GM12892 (cell line): Measurements from ENCODE around the gene PNMA1.

ENCODE experiments used
- POLR2A ChIP-seq: IDR thresholded peaks from 2 replicates; pipeline ENCODE4 v1.6.1; 2011; ENCODE audit warnings: low read depth, low read length, control low read depth
- POLR2AphosphoS5 ChIP-seq: IDR thresholded peaks from 2 replicates; pipeline ENCODE4 v1.6.1; 2011; ENCODE audit warnings: low read depth, low read length, control low read depth

GRCh38 chr14:73728717-73729330 is 14.6 kb upstream of the PNMA1 start:
- no peak for TF ChIP-seq POLR2A
- no peak for TF ChIP-seq POLR2AphosphoS5
